Measurements from ENCODE around the gene HOXD9.

Gene HOXD9

GRCh38 chr2:176156807-176157498 lies 34.4 kb downstream of the HOXD9 start, which contains the start of gene HOXD3:
Gene HOXD3 (plus strand): TSS chr2:176157307. CDS start chr2:176169115, 11,808 bp downstream.
- DNase-seq: peak; percentile 44

- peak; percentile 81 for DNase-seq
These were observed 35.1 kb downstream of the HOXD9 start for GRCh38 chr2:176157499-176158185.

GRCh38 chr2:176158186-176158591 lies 35.7 kb downstream of the HOXD9 start:
- peak; percentile 80 for DNase-seq

GRCh38 chr2:176158855-176159662 lies 36.5 kb downstream of the HOXD9 start:
- peak; percentile 39 for DNase-seq

GRCh38 chr2:176159663-176160250 lies 37.2 kb downstream of the HOXD9 start:
- DNase-seq: peak; percentile 32

GRCh38 chr2:176160251-176160985 lies 37.9 kb downstream of the HOXD9 start:
- DNase-seq: peak; percentile 24

GRCh38 chr2:176160986-176161824 lies 38.7 kb downstream of the HOXD9 start:
- DNase-seq: no peak

GRCh38 chr2:176161825-176162626 lies 39.5 kb downstream of the HOXD9 start:
- DNase-seq: no peak

- no peak for DNase-seq
These were observed 40.6 kb downstream of the HOXD9 start for GRCh38 chr2:176162911-176163671.

- no peak for DNase-seq
These were observed 41.1 kb downstream of the HOXD9 start for GRCh38 chr2:176163672-176164056.

GRCh38 chr2:176164201-176164600 lies 41.7 kb downstream of the HOXD9 start:
- no peak for DNase-seq

- DNase-seq: no peak
These were observed 42.3 kb downstream of the HOXD9 start for GRCh38 chr2:176164611-176165369.

GRCh38 chr2:176165370-176166050 lies 43.0 kb downstream of the HOXD9 start:
- DNase-seq: no peak

GRCh38 chr2:176166272-176166671 lies 43.8 kb downstream of the HOXD9 start:
- no peak for DNase-seq

GRCh38 chr2:176167398-176167797 lies 44.9 kb downstream of the HOXD9 start:
- no peak for DNase-seq

GRCh38 chr2:176169181-176169580 lies 46.7 kb downstream of the HOXD9 start:
- DNase-seq: no peak

GRCh38 chr2:176169711-176170110 lies 47.2 kb downstream of the HOXD9 start:
- DNase-seq: no peak

GRCh38 chr2:176170602-176171305 lies 48.2 kb downstream of the HOXD9 start:
- no peak for DNase-seq
